Central memory CD8-positive, alpha-beta T cell (primary cell): ENCODE data around the gene FOXK2.

Experiments
- ATAC-seq: fragments of 150-1000 bp; cut with Tn5 transposase; replicated peaks from 2 replicates; pipeline ENCODE4 v1.10.0; 2022; ENCODE audit warnings: mild to moderate bottlenecking, moderate FRiP score, moderate number of reproducible peaks; ENCODE audit not compliant: poor library complexity, severe bottlenecking; ENCODE audit errors: extremely low read depth
- DNase-seq, 2 donors: peaks; one replicate each; pipeline ENCODE4 v3.0.0; 2021; ENCODE audit warnings: low spot score in 2 of 2
- H3K27ac Mint-ChIP-seq: one replicate; pipeline ENCODE4 v1.8.0; 2022; ENCODE audit warnings: low read depth, mild to moderate bottlenecking, moderate library complexity, mixed read lengths
- H3K27me3 Mint-ChIP-seq: one replicate; pipeline ENCODE4 v1.8.0; 2022; ENCODE audit warnings: mixed read lengths
- H3K36me3 Mint-ChIP-seq: one replicate; pipeline ENCODE4 v1.8.0; 2022; ENCODE audit warnings: mild to moderate bottlenecking, moderate library complexity, mixed read lengths; ENCODE audit not compliant: insufficient read depth
- H3K4me1 Mint-ChIP-seq: one replicate; pipeline ENCODE4 v1.8.0; 2022; ENCODE audit warnings: mixed read lengths
- H3K4me3 Mint-ChIP-seq: one replicate; pipeline ENCODE4 v1.8.0; 2022; ENCODE audit warnings: mild to moderate bottlenecking, moderate library complexity, mixed read lengths
- H3K9me3 Mint-ChIP-seq: one replicate; pipeline ENCODE4 v1.8.0; 2022; ENCODE audit warnings: mixed read lengths

Gene FOXK2

GRCh38 chr17:82623707-82624106 lies 104.2 kb downstream of the FOXK2 start:
- DNase-seq (no peak), ATAC-seq (no peak)
- Mint-ChIP-seq H3K9me3 (no peaks in the 10 kb centered on the region), H3K4me3 (no peak overlapping the region), H3K36me3 (peaks cover 86% of the 10 kb centered on the region), H3K27ac (no peak overlapping the region), H3K27me3 (no peaks in the 10 kb centered on the region), H3K4me1 (peaks cover 7% of the 10 kb centered on the region)

DNA sequence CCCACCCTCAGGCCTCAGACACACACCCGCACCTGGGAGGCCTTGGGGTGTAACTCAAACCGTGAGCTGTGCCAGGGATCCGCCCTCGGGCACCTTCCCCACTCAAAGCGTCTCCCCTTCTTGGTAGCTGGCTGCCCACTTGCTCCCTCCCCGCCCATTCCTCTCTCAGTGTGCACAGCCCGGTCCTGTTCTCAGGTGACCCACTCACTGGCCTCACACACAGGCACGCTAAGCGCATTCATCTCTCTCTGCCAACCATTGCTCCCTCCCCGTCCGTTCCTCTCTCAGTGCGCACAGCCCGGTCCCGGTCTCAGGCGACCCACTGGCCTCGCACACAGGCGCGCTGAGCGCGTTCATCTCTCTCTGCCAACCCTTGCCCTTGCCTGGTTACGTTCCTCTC lies 107.9 kb downstream of the FOXK2 start:
- Mint-ChIP-seq H3K36me3 (peaks cover 63% of the 10 kb centered on the region), H3K4me1 (peaks cover 20% of the 10 kb centered on the region), H3K9me3 (no peaks in the 10 kb centered on the region), H3K27me3 (no peaks in the 10 kb centered on the region), H3K27ac (peak overlapping the region; percentile 2), H3K4me3 (no peak overlapping the region)
- ATAC-seq (no peak), DNase-seq (no peak)

DNA sequence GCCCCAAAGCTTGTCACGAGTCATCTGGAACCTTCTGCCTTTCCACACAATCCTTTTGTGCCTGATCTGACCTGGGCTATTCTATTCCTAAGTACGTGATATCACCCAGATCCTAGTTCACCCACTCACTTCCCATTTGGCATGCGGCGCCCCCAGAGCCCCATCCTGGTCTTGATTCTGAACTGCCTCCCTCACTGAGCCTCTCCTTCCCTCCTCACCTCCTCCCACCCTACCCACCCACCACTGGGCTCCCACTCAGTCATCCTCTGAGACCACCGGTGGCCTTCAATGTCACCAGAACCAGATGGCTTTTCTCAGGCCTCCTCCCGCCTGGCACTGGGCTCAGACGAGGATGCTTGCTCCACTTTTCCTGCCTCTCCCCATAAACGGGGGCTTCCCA lies 110.2 kb downstream of the FOXK2 start:
- peaks cover 59% of the 10 kb centered on the region for H3K36me3 Mint-ChIP-seq
- H3K27ac Mint-ChIP-seq: no peak overlapping the region
- H3K27me3 Mint-ChIP-seq: no peaks in the 10 kb centered on the region
- ATAC-seq (no peak), DNase-seq (no peak)
- no peak overlapping the region for H3K4me3 Mint-ChIP-seq
- peaks cover 29% of the 10 kb centered on the region for H3K4me1 Mint-ChIP-seq
- no peaks in the 10 kb centered on the region for H3K9me3 Mint-ChIP-seq

GRCh38 chr17:82630212-82630611 lies 110.7 kb downstream of the FOXK2 start:
- H3K27ac Mint-ChIP-seq: no peak overlapping the region
- no peaks in the 10 kb centered on the region for H3K9me3 Mint-ChIP-seq
- H3K36me3 Mint-ChIP-seq: peaks cover 57% of the 10 kb centered on the region
- DNase-seq: no peak
- H3K4me1 Mint-ChIP-seq: peaks cover 29% of the 10 kb centered on the region
- no peak for ATAC-seq
- H3K27me3 Mint-ChIP-seq: no peaks in the 10 kb centered on the region
- no peak overlapping the region for H3K4me3 Mint-ChIP-seq

- no peaks in the 10 kb centered on the region for H3K9me3 Mint-ChIP-seq
- H3K27me3 Mint-ChIP-seq: no peaks in the 10 kb centered on the region
- H3K27ac Mint-ChIP-seq: no peak overlapping the region
- H3K36me3 Mint-ChIP-seq: peaks cover 51% of the 10 kb centered on the region
- no peak for ATAC-seq
- H3K4me3 Mint-ChIP-seq: no peak overlapping the region
- H3K4me1 Mint-ChIP-seq: peaks cover 35% of the 10 kb centered on the region
- DNase-seq: no peak
Observed at GRCh38 chr17:82631544-82631943, 112.0 kb downstream of the FOXK2 start.

DNA sequence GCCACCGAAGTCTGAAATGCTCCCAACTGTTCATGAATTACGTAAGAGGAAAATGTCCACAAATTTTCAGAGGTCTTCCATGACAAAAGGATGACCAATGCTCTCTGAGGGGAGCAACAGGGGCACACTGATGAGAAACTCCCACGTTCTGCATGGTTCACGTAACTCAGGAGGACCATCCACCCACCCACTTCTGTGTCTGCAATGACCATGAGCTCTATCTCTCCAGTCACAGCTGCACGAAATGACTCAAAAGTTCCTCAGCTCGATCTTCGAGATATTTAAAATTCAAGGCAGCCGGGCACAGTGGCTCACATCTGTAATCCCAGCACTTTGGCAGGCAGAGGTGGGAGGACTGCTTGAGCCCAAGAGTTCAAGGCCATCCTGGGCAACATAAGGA lies 112.9 kb downstream of the FOXK2 start:
- H3K9me3 Mint-ChIP-seq: no peaks in the 10 kb centered on the region
- H3K36me3 Mint-ChIP-seq: peaks cover 42% of the 10 kb centered on the region
- H3K27ac Mint-ChIP-seq: no peak overlapping the region
- H3K4me1 Mint-ChIP-seq: peaks cover 42% of the 10 kb centered on the region
- DNase-seq: no peak
- ATAC-seq: no peak
- H3K27me3 Mint-ChIP-seq: no peaks in the 10 kb centered on the region
- no peak overlapping the region for H3K4me3 Mint-ChIP-seq

GRCh38 chr17:82633343-82633742 lies 113.8 kb downstream of the FOXK2 start:
- no peak for ATAC-seq
- DNase-seq: no peak
- Mint-ChIP-seq H3K4me3 (no peak overlapping the region), H3K27me3 (no peaks in the 10 kb centered on the region), H3K9me3 (no peaks in the 10 kb centered on the region), H3K27ac (no peak overlapping the region), H3K36me3 (peaks cover 37% of the 10 kb centered on the region), H3K4me1 (peaks cover 40% of the 10 kb centered on the region)

GRCh38 chr17:82636626-82637598 lies 117.4 kb downstream of the FOXK2 start:
- Mint-ChIP-seq H3K27ac (peak overlapping the region; percentile 2), H3K4me3 (peak overlapping the region; percentile 35), H3K27me3 (no peaks in the 10 kb centered on the region), H3K36me3 (peaks cover 44% of the 10 kb centered on the region), H3K9me3 (no peaks in the 10 kb centered on the region), H3K4me1 (peaks cover 45% of the 10 kb centered on the region)
- DNase-seq (no peak), ATAC-seq (no peak)

- H3K36me3 Mint-ChIP-seq: peaks cover 46% of the 10 kb centered on the region
- H3K4me3 Mint-ChIP-seq: no peak overlapping the region
- peaks cover 40% of the 10 kb centered on the region for H3K4me1 Mint-ChIP-seq
- no peaks in the 10 kb centered on the region for H3K9me3 Mint-ChIP-seq
- H3K27me3 Mint-ChIP-seq: no peaks in the 10 kb centered on the region
- no peak for ATAC-seq
- no peak for DNase-seq
- H3K27ac Mint-ChIP-seq: no peak overlapping the region
Observed at GRCh38 chr17:82638183-82638773, 118.7 kb downstream of the FOXK2 start.

GRCh38 chr17:82639628-82640027 lies 120.1 kb downstream of the FOXK2 start:
- no peak for ATAC-seq
- H3K27ac Mint-ChIP-seq: no peak overlapping the region

DNA sequence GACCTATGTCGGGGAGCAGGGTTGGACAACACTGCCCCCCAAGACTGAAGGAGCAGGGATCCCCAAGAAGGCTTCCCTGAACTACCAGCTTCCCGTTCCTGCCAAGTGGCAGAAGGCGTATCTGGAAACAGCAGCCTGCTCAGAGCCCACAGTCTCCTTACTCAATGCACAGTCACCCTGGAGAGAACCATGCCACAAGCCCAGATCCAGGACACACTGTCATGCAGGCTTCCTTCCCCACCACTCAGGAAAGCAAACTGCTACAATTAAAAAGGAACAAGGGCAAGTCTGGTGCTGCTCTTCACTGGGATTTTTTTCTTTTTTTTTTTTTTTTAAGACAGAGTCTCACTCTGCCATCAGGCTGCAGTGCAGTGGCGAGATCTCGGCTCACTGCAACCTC lies 120.5 kb downstream of the FOXK2 start:
- Mint-ChIP-seq H3K9me3 (no peaks in the 10 kb centered on the region), H3K4me3 (no peak overlapping the region), H3K4me1 (peaks cover 44% of the 10 kb centered on the region), H3K27me3 (no peaks in the 10 kb centered on the region), H3K36me3 (peaks cover 40% of the 10 kb centered on the region), H3K27ac (no peak overlapping the region)
- ATAC-seq (no peak), DNase-seq (no peak)

More at GRCh38 chr17:82639628-82640027, 120.1 kb downstream of the FOXK2 start:
- Mint-ChIP-seq H3K4me3 (no peak overlapping the region), H3K27me3 (no peaks in the 10 kb centered on the region), H3K36me3 (peaks cover 43% of the 10 kb centered on the region), H3K9me3 (no peaks in the 10 kb centered on the region), H3K4me1 (peaks cover 43% of the 10 kb centered on the region)
- DNase-seq: no peak

DNA sequence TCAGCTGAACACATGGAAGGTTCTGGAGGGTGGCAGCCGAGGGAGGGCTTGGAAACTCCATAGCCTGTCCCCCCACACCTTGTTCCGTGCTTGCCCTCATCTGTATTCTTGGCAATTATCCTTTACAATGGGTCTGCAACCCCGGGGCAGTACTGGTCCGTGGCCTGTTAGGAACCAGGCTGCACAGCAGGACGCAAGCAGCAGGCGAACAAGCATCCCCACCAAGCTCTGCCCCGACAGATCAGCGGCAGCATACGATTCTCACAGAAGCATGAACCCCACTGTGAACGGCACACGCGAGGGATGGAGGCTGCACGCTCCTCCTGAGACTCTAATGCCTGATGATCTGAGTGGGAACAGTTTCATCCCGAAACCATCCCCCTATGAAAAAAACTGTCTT lies 122.5 kb downstream of the FOXK2 start:
- no peak overlapping the region for H3K4me3 Mint-ChIP-seq
- no peak for ATAC-seq

GRCh38 chr17:82644148-82644547 lies 124.6 kb downstream of the FOXK2 start:
- Mint-ChIP-seq H3K27ac (no peak overlapping the region), H3K4me3 (no peak overlapping the region)

More for the DNA sequence above, 122.5 kb downstream of the FOXK2 start:
- Mint-ChIP-seq H3K27ac (no peak overlapping the region), H3K27me3 (no peaks in the 10 kb centered on the region), H3K36me3 (peaks cover 42% of the 10 kb centered on the region), H3K4me1 (peaks cover 53% of the 10 kb centered on the region), H3K9me3 (no peaks in the 10 kb centered on the region)
- DNase-seq: no peak

More at GRCh38 chr17:82644148-82644547, 124.6 kb downstream of the FOXK2 start:
- peaks cover 43% of the 10 kb centered on the region for H3K4me1 Mint-ChIP-seq
- no peaks in the 10 kb centered on the region for H3K9me3 Mint-ChIP-seq
- no peak for ATAC-seq
- H3K27me3 Mint-ChIP-seq: no peaks in the 10 kb centered on the region
- peaks cover 47% of the 10 kb centered on the region for H3K36me3 Mint-ChIP-seq
- no peak for DNase-seq
